Spleen (tissue), 7 donors: ENCODE data around the gene TMCC1.

Source experiments
- CTCF ChIP-seq, 11 experiments: fragments of 200-600 bp in 7 of 11; fragments of 450-650 bp in 4 of 11; sonication (generic) in 4 of 11; IDR thresholded peaks in 8 of 11; conservative IDR thresholded peaks in 3 of 11; 1 replicate in 7 of 11; 2 replicates in 4 of 11; pipeline versions ENCODE4 v1.4.0 to v1.8.0; 2016 to 2021; ENCODE audit warnings: antibody characterized with exemption in 11 of 11, inconsistent platforms in 4 of 11, mild to moderate bottlenecking in 1 of 11
- POLR2A ChIP-seq, 3 donors: fragments of 450-650 bp; IDR thresholded peaks; one replicate each; pipeline ENCODE4 v1.5.1; 2017; ENCODE audit warnings: antibody characterized with exemption in 3 of 3, mild to moderate bottlenecking in 1 of 3
- POLR2AphosphoS5 ChIP-seq, 3 donors: sonication (generic); formaldehyde crosslinking; IDR thresholded peaks; one replicate each; pipeline ENCODE4 v1.5.1; 2017; ENCODE audit warnings: antibody characterized with exemption in 3 of 3
- donor health status: DM: no; HTN: no; CAD: no; lungs with moderate emphysema.
- donor health status: DM: no; HTN: no; CAD: no.
- donor health status: DM: no; HTN: no; CAD: no.

GRCh38 chr3:129747136-129747535 is 146.4 kb downstream of the TMCC1 start:
- TF ChIP-seq POLR2AphosphoS5 (IDR thresholded peaks at IDR 0.05) (no peak), CTCF (IDR thresholded peaks at IDR 0.05 in 8 of 11, conservative IDR thresholded peaks at IDR 0.05 in 3 of 11) (no peak), POLR2A (IDR thresholded peaks at IDR 0.05) (no peak)
